ENCODE data around the gene CELF2.

DNA sequence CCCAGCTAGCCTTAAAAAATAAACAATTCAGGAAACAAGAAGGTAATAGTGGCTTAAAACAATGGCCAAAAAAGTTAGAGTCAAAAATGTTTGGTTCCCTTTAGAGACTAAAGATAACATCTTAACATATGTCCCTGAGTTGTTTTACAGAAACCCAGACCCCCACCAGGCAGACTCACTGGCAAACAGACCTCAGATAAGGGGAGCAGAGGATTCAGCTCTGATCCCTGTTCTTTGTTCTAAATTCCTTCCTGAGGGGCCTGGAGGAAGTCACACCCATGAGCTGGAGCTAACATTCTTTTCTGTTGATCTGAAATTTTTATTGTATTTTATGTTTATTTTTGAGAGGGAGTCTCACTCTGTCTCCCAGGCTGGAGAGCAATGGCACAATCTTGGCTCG is 346.6 kb downstream of the CELF2 start:
- TF ChIP-seq ZNF70 (CRISPR knock-in tag; IDR thresholded peaks at IDR 0.05) = no peak
- TF ChIP-seq ZFP30 (CRISPR knock-in tag; IDR thresholded peaks at IDR 0.05) = no peak
- TF ChIP-seq, protein P1, sequence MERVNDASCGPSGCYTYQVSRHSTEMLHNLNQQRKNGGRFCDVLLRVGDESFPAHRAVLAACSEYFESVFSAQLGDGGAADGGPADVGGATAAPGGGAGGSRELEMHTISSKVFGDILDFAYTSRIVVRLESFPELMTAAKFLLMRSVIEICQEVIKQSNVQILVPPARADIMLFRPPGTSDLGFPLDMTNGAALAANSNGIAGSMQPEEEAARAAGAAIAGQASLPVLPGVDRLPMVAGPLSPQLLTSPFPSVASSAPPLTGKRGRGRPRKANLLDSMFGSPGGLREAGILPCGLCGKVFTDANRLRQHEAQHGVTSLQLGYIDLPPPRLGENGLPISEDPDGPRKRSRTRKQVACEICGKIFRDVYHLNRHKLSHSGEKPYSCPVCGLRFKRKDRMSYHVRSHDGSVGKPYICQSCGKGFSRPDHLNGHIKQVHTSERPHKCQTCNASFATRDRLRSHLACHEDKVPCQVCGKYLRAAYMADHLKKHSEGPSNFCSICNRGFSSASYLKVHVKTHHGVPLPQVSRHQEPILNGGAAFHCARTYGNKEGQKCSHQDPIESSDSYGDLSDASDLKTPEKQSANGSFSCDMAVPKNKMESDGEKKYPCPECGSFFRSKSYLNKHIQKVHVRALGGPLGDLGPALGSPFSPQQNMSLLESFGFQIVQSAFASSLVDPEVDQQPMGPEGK (CRISPR knock-in tag; IDR thresholded peaks at IDR 0.05; ENCODE audit: borderline replicate concordance) = no peak
- TF ChIP-seq, protein P2, sequence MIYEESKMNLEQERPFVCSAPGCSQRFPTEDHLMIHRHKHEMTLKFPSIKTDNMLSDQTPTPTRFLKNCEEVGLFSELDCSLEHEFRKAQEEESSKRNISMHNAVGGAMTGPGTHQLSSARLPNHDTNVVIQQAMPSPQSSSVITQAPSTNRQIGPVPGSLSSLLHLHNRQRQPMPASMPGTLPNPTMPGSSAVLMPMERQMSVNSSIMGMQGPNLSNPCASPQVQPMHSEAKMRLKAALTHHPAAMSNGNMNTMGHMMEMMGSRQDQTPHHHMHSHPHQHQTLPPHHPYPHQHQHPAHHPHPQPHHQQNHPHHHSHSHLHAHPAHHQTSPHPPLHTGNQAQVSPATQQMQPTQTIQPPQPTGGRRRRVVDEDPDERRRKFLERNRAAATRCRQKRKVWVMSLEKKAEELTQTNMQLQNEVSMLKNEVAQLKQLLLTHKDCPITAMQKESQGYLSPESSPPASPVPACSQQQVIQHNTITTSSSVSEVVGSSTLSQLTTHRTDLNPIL (CRISPR knock-in tag; IDR thresholded peaks at IDR 0.05; ENCODE audit: low read depth) = no peak
- TF ChIP-seq, protein P3, sequence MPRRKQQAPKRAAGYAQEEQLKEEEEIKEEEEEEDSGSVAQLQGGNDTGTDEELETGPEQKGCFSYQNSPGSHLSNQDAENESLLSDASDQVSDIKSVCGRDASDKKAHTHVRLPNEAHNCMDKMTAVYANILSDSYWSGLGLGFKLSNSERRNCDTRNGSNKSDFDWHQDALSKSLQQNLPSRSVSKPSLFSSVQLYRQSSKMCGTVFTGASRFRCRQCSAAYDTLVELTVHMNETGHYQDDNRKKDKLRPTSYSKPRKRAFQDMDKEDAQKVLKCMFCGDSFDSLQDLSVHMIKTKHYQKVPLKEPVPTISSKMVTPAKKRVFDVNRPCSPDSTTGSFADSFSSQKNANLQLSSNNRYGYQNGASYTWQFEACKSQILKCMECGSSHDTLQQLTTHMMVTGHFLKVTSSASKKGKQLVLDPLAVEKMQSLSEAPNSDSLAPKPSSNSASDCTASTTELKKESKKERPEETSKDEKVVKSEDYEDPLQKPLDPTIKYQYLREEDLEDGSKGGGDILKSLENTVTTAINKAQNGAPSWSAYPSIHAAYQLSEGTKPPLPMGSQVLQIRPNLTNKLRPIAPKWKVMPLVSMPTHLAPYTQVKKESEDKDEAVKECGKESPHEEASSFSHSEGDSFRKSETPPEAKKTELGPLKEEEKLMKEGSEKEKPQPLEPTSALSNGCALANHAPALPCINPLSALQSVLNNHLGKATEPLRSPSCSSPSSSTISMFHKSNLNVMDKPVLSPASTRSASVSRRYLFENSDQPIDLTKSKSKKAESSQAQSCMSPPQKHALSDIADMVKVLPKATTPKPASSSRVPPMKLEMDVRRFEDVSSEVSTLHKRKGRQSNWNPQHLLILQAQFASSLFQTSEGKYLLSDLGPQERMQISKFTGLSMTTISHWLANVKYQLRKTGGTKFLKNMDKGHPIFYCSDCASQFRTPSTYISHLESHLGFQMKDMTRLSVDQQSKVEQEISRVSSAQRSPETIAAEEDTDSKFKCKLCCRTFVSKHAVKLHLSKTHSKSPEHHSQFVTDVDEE (CRISPR knock-in tag; IDR thresholded peaks at IDR 0.05) = no peak

Data from SK-N-SH treated with all-trans-retinoic acid at 6 μM for 48 hours (cell line).